HG03064 (cell line): ENCODE measurements around the gene ANO10.
"Not testable (repeated sequence)": the region's sequence is repeated elsewhere in the genome, so short reads cannot be mapped to it uniquely, and the experiment has no call there.

Experiments used
- ATAC-seq: cut with Tn5 transposase; IDR thresholded peaks from one replicate; pipeline ENCODE4 v1.9.1; 2021; ENCODE audit warnings: low read depth; ENCODE audit not compliant: unreplicated experiment

ANO10 gene

GRCh38 chr3:43629257-43629656 lies 7.4 kb upstream of the ANO10 start:
- no peak for ATAC-seq

GRCh38 chr3:43627360-43627759 lies 5.5 kb upstream of the ANO10 start:
- ATAC-seq, result no peak

GRCh38 chr3:43624619-43625305 lies 3.0 kb upstream of the ANO10 start:
- ATAC-seq, result no peak

GRCh38 chr3:43620831-43621655 lies 768 bp downstream of the ANO10 start:
- no peak for ATAC-seq

- no peak for ATAC-seq
Measured at GRCh38 chr3:43619588-43619987, 2.2 kb downstream of the ANO10 start.

- ATAC-seq, result no peak
Measured at GRCh38 chr3:43618142-43618541, 3.7 kb downstream of the ANO10 start.

- ATAC-seq, result no peak
Measured at GRCh38 chr3:43616034-43616433, 5.8 kb downstream of the ANO10 start.

GRCh38 chr3:43615133-43615532 lies 6.7 kb downstream of the ANO10 start:
- ATAC-seq, result no peak

- no peak for ATAC-seq
Measured at GRCh38 chr3:43613976-43614375, 7.8 kb downstream of the ANO10 start.

- ATAC-seq, result no peak
Measured at GRCh38 chr3:43612419-43612818, 9.4 kb downstream of the ANO10 start.

- no peak for ATAC-seq
Measured at GRCh38 chr3:43609406-43609805, 12.4 kb downstream of the ANO10 start.

GRCh38 chr3:43608751-43609150 lies 13.1 kb downstream of the ANO10 start:
- no peak for ATAC-seq

GRCh38 chr3:43606284-43606683 lies 15.5 kb downstream of the ANO10 start:
- ATAC-seq, result no peak

GRCh38 chr3:43599959-43600358 lies 21.9 kb downstream of the ANO10 start:
- not testable (repeated sequence) for ATAC-seq

- ATAC-seq, result no peak
Measured at GRCh38 chr3:43597961-43598360, 23.9 kb downstream of the ANO10 start.

- ATAC-seq, result not testable (repeated sequence)
Measured at GRCh38 chr3:43596178-43596577, 25.6 kb downstream of the ANO10 start.

GRCh38 chr3:43595280-43595679 lies 26.5 kb downstream of the ANO10 start:
- not testable (repeated sequence) for ATAC-seq

- ATAC-seq, result not testable (repeated sequence)
Measured at GRCh38 chr3:43593588-43593987, 28.2 kb downstream of the ANO10 start.

GRCh38 chr3:43591866-43592265 lies 29.9 kb downstream of the ANO10 start:
- ATAC-seq, result not testable (repeated sequence)

GRCh38 chr3:43587303-43587702 lies 34.5 kb downstream of the ANO10 start:
- no peak for ATAC-seq

- ATAC-seq, result no peak
Measured at GRCh38 chr3:43584043-43584826, 37.6 kb downstream of the ANO10 start.
